Endothelial cell of umbilical vein (primary cell): ENCODE data around the gene LILRA1. TPM values are rescaled to one million over a fixed set of nuclear protein-coding genes. Genes with fewer than 3 reads are reported as not detected.

Experiments
- BruUV-seq: library from RNA; stranded (reverse); fragments of 400-500 nt; replicated peaks from 2 replicates; lab custom pipeline; 2021; lab: Mats Ljungman, UMichigan
- CTCF ChIA-PET: fragments of 300-600, 350-600 bp; sonication (Branson Sonifier 250); formaldehyde crosslinking; loops from one replicate; lab custom pipeline; 2021; ENCODE audit warnings: antibody characterized with exemption, inconsistent platforms; lab: Charles Lee
- POLR2A ChIA-PET: fragments of 300-600, 350-600 bp; sonication (Branson Sonifier 250); formaldehyde crosslinking; loops from one replicate; lab custom pipeline; 2021; ENCODE audit warnings: antibody characterized with exemption, inconsistent platforms; lab: Charles Lee
- DNase-seq: peaks from one replicate; pipeline ENCODE4 v3.0.0-alpha.2; 2011; ENCODE audit warnings: low read depth, low spot score
- FAIRE-seq: peaks from 2 replicates; lab custom pipeline; 2011; peaks lifted over from hg19 to GRCh38; lab: Jason Lieb, UNC
- H2AFZ ChIP-seq: 2 replicates; pipeline ENCODE4 v1.6.0; 2012; ENCODE audit warnings: low read depth, low read length, control low read depth, inconsistent platforms
- H3K27ac ChIP-seq: 2 replicates; pipeline ENCODE4 v1.5.1; 2011; ENCODE audit warnings: low read depth, mild to moderate bottlenecking, control low read depth, low read length, moderate library complexity; ENCODE audit not compliant: insufficient read depth
- H3K27me3 ChIP-seq, 2 experiments: 2 replicates each; pipeline versions ENCODE4 v1.6.0 to v1.6.1; 2011; ENCODE audit warnings: low read length in 2 of 2, mixed read lengths in 1 of 2; ENCODE audit not compliant: control insufficient read depth in 2 of 2, insufficient read depth in 2 of 2
- H3K36me3 ChIP-seq, 2 experiments: 2 replicates in 1 of 2; 3 replicates in 1 of 2; pipeline ENCODE4 v1.5.1; 2011; ENCODE audit warnings: low read length in 2 of 2, mild to moderate bottlenecking in 1 of 2, moderate library complexity in 1 of 2; ENCODE audit not compliant: control insufficient read depth in 2 of 2, insufficient read depth in 2 of 2; ENCODE audit errors: extremely low read depth in 1 of 2
- H3K4me1 ChIP-seq: 3 replicates; pipeline ENCODE4 v1.5.1; 2011; ENCODE audit warnings: mild to moderate bottlenecking, low read length; ENCODE audit not compliant: control insufficient read depth, insufficient read depth; ENCODE audit errors: extremely low read depth
- H3K4me2 ChIP-seq: 2 replicates; pipeline ENCODE4 v1.6.1; 2011; ENCODE audit warnings: low read length, control low read depth, mixed read lengths; ENCODE audit not compliant: insufficient read depth
- H3K4me3 ChIP-seq, 3 experiments: fragments of 200-600 bp in 1 of 3; sonication (generic), shearing (Covaris generic) in 1 of 3; replicated peaks in 1 of 3; 2 replicates each; pipeline ENCODE4 v1.5.1; 2011 to 2016; ENCODE audit warnings: control low read depth in 3 of 3, low read length in 3 of 3, mild to moderate bottlenecking in 2 of 3, inconsistent platforms in 1 of 3, low read depth in 1 of 3, moderate library complexity in 1 of 3; ENCODE audit not compliant: insufficient read depth in 1 of 3
- H3K79me2 ChIP-seq: 2 replicates; pipeline ENCODE4 v1.6.0; 2012; ENCODE audit warnings: low read length, inconsistent platforms; ENCODE audit not compliant: control insufficient read depth, insufficient read depth
- H3K9ac ChIP-seq: replicated peaks from 2 replicates; pipeline ENCODE3; 2011; ENCODE audit warnings: low read length, control low read depth; ENCODE audit not compliant: insufficient read depth; ENCODE audit errors: extremely low read depth
- H3K9me1 ChIP-seq: replicated peaks from 3 replicates; pipeline ENCODE4 v1.6.0; 2011; ENCODE audit warnings: mild to moderate bottlenecking, low read length; ENCODE audit not compliant: control insufficient read depth, insufficient read depth; ENCODE audit errors: extremely low read depth
- H3K9me3 ChIP-seq: replicated peaks from 2 replicates; pipeline ENCODE4 v1.5.1; 2012; ENCODE audit warnings: low read length, inconsistent platforms; ENCODE audit not compliant: control insufficient read depth, insufficient read depth
- H4K20me1 ChIP-seq: replicated peaks from 2 replicates; pipeline ENCODE3; 2011; ENCODE audit warnings: mild to moderate bottlenecking, low read length; ENCODE audit not compliant: control insufficient read depth, insufficient read depth; ENCODE audit errors: extremely low read depth
- CTCF ChIP-seq, 2 donors: IDR thresholded peaks; 1 replicate in 1 of 2; 2 replicates in 1 of 2; pipeline ENCODE4 v1.5.1; 2011; ENCODE audit warnings: low read length in 2 of 2, mild to moderate bottlenecking in 2 of 2, moderate library complexity in 2 of 2, control low read depth in 1 of 2, inconsistent platforms in 1 of 2, low read depth in 1 of 2; ENCODE audit not compliant: insufficient read depth in 1 of 2; ENCODE audit errors: extremely low read depth in 1 of 2
- EZH2 ChIP-seq: IDR thresholded peaks from 2 replicates; pipeline ENCODE4 v1.6.1; 2012; ENCODE audit warnings: borderline replicate concordance, low read depth, mild to moderate bottlenecking, moderate library complexity, low read length, inconsistent platforms; ENCODE audit not compliant: severe bottlenecking
- FOS ChIP-seq: IDR thresholded peaks from 2 replicates; pipeline ENCODE4 v1.6.1; 2011; ENCODE audit warnings: mild to moderate bottlenecking, low read length, moderate library complexity, borderline replicate concordance; ENCODE audit not compliant: insufficient read depth
- GATA2 ChIP-seq: IDR thresholded peaks from 2 replicates; pipeline ENCODE4 v1.7.0; 2011; ENCODE audit warnings: low read depth, mild to moderate bottlenecking, moderate library complexity, mixed read lengths, low read length; ENCODE audit not compliant: insufficient read length, insufficient read depth
- JUN ChIP-seq: IDR thresholded peaks from 2 replicates; pipeline ENCODE4 v1.6.1; 2011; ENCODE audit warnings: borderline replicate concordance, low read depth; ENCODE audit not compliant: insufficient read length, insufficient read depth
- MAX ChIP-seq: IDR thresholded peaks from 2 replicates; pipeline ENCODE4 v1.6.1; 2011; ENCODE audit not compliant: insufficient read depth, insufficient read length
- MYC ChIP-seq: IDR thresholded peaks from one replicate; pipeline ENCODE4 v1.6.1; 2011; ENCODE audit warnings: mild to moderate bottlenecking, low read depth, low read length
- POLR2A ChIP-seq: IDR thresholded peaks from 2 replicates; pipeline ENCODE4 v1.6.1; 2012; ENCODE audit warnings: low read depth, mild to moderate bottlenecking, control low read depth, low read length
- POLR2AphosphoS5 ChIP-seq: IDR thresholded peaks from 2 replicates; pipeline ENCODE4 v1.6.1; 2012; ENCODE audit warnings: low read depth, mild to moderate bottlenecking, control low read depth, low read length, moderate library complexity; ENCODE audit not compliant: insufficient read depth
- dilution Hi-C: fragments of 300-500 bp; cut with MboI; formaldehyde crosslinking; loops from one replicate; pipeline ENCODE4 v1.15.0; 2019; ENCODE audit warnings: low sequenced_read_pairs; ENCODE audit not compliant: extremely low pct_ligation_motif_present
- intact Hi-C: fragments of 100-400 bp; cut with micrococcal nuclease; formaldehyde crosslinking; loops from one replicate; pipeline ENCODE4 v1.10.0; 2022
- polyA plus RNA-seq, 4 experiments: library from polyadenylated mRNA; depleted of rRNA in 3 of 4; stranded (reverse) in 3 of 4; unstranded in 1 of 4; fragments of >200 nt; gene quantifications; 2 replicates each; pipeline versions ENCODE4 v1.2.1 to v1.2.3, GENCODE V29; 2011 to 2012; ENCODE audit warnings: missing spikeins in 1 of 4
- total RNA-seq: library from RNA; stranded (reverse); gene quantifications from 2 replicates; pipeline ENCODE4 v1.2.3, GENCODE V29; 2021

The LILRA1 gene
- total and polyA plus RNA-seq, 2 donors (not counting 3 experiments of a cell fraction or from before 2014, with no cell fraction given) = not detected

GRCh38 chr19:54648129-54648528 lies 54.7 kb downstream of the LILRA1 start:
- Histone ChIP-seq H3K4me3 (no peak overlapping the region), H3K4me2 (no peak overlapping the region), H3K27ac (no peak overlapping the region), H2AFZ (no peak overlapping the region), H3K36me3 (no peaks in the 10 kb centered on the region), H3K4me1 (no peaks in the 10 kb centered on the region), H3K9me1 (no peaks in the 10 kb centered on the region), H3K9ac (no peak overlapping the region), H3K9me3 (no peaks in the 10 kb centered on the region), H3K79me2 (no peaks in the 10 kb centered on the region), H3K27me3 (no peaks in the 10 kb centered on the region), H4K20me1 (no peaks in the 10 kb centered on the region)
- FAIRE-seq (no peak), DNase-seq (no peak)
- no TSS peak for BruUV-seq
- ChIA-PET CTCF (no interaction called here), POLR2A (no interaction called here)
- intact Hi-C loops = no loop called here
- dilution Hi-C loops = no loop called here
- no peak for TF ChIP-seq FOS
- TF ChIP-seq JUN = no peak
- TF ChIP-seq CTCF (IDR thresholded peaks at IDR 0.05; ENCODE audit: extremely low read depth in 1 of 2, insufficient read depth in 1 of 2, low read depth in 1 of 2, low read length in 2 of 2) = no peak
- TF ChIP-seq POLR2AphosphoS5 = no peak
- no peak for TF ChIP-seq POLR2A
- TF ChIP-seq GATA2 = no peak
- TF ChIP-seq EZH2 = no peak
- TF ChIP-seq MAX = no peak
- TF ChIP-seq MYC = no peak
